Calu3 (cell line): ENCODE data around the gene PATE2. TPM values are rescaled to one million over a fixed set of nuclear protein-coding genes. Genes with fewer than 3 reads are reported as not detected.

ENCODE experiments used
- Bru-seq: library from RNA; stranded (reverse); fragments of 400-500 nt; gene quantifications from one replicate; lab custom pipeline; 2021; lab: Mats Ljungman, UMichigan
- BruChase-seq, 2 experiments: library from RNA; stranded (reverse); fragments of 400-500 nt; gene quantifications; one replicate each; lab custom pipeline; 2021; lab: Mats Ljungman, UMichigan
- BruUV-seq: library from RNA; stranded (reverse); fragments of 400-500 nt; replicated peaks from 2 replicates; lab custom pipeline; 2021; lab: Mats Ljungman, UMichigan
- CTCF ChIA-PET: fragments of 300-600 bp; sonication (Branson Sonifier 250); formaldehyde crosslinking; loops from one replicate; lab custom pipeline; 2022; ENCODE audit warnings: antibody characterized with exemption; lab: Charles Lee
- DNase-seq: peaks from one replicate; pipeline ENCODE4 v3.0.0; 2022
- H3K27ac Mint-ChIP-seq: one replicate; pipeline ENCODE4 v1.8.0; 2022; ENCODE audit warnings: mixed read lengths; ENCODE audit not compliant: unreplicated experiment
- H3K27me3 Mint-ChIP-seq: one replicate; pipeline ENCODE4 v1.8.0; 2022; ENCODE audit warnings: mixed read lengths; ENCODE audit not compliant: unreplicated experiment
- H3K36me3 Mint-ChIP-seq: one replicate; pipeline ENCODE4 v1.8.0; 2022; ENCODE audit warnings: mild to moderate bottlenecking, moderate library complexity, mixed read lengths; ENCODE audit not compliant: insufficient read depth, unreplicated experiment
- H3K4me1 Mint-ChIP-seq: one replicate; pipeline ENCODE4 v1.8.0; 2022; ENCODE audit warnings: mild to moderate bottlenecking, low read depth, mixed read lengths; ENCODE audit not compliant: unreplicated experiment
- H3K4me3 Mint-ChIP-seq: one replicate; pipeline ENCODE4 v1.8.0; 2022; ENCODE audit warnings: mild to moderate bottlenecking, low read depth, moderate library complexity, mixed read lengths; ENCODE audit not compliant: unreplicated experiment
- H3K9me3 Mint-ChIP-seq: one replicate; pipeline ENCODE4 v1.8.0; 2022; ENCODE audit warnings: low read depth, mixed read lengths; ENCODE audit not compliant: unreplicated experiment
- CTCF ChIP-seq: fragments of 200-600 bp; IDR thresholded peaks from one replicate; pipeline ENCODE4 v1.8.0; 2022; ENCODE audit warnings: antibody characterized with exemption; ENCODE audit not compliant: unreplicated experiment
- intact Hi-C: fragments of 100-400 bp; cut with micrococcal nuclease; formaldehyde crosslinking; loops from one replicate; pipeline ENCODE4 v1.10.0; 2022; ENCODE audit not compliant: unreplicated experiment
- long read RNA-seq: library from polyadenylated mRNA; stranded (forward); transcript quantifications from one replicate; pipeline ENCODE4 v2.0.0, GENCODE V29; 2022
- total RNA-seq: library from RNA; stranded (reverse); gene quantifications from 2 replicates; pipeline ENCODE4 v1.2.3, GENCODE V29; 2022

PATE2 gene
- total RNA-seq (not detected in 2 replicates), Bru-seq, nascent RNA (not detected), BruChase-seq, experiment 1, labeled RNA remaining after a 6-hour chase (not detected), BruChase-seq, experiment 2, labeled RNA remaining after a 2-hour chase (percentile 15 among the genes with signal in this experiment)
- long read RNA-seq = 0 reads

- BruUV-seq = no TSS peak
- CTCF ChIA-PET = no interaction called here
- no peaks in the 10 kb centered on the region for H3K4me1 Mint-ChIP-seq
- H3K27me3 Mint-ChIP-seq = peaks cover 42% of the 10 kb centered on the region
- DNase-seq = no peak
- no peak within 1 kb of the TSS for H3K27ac Mint-ChIP-seq
- H3K4me3 Mint-ChIP-seq = no peak within 1 kb of the TSS
- TF ChIP-seq CTCF = no peak
- intact Hi-C loops = no loop called here
- H3K36me3 Mint-ChIP-seq = no peaks in the 10 kb centered on the region
- no peaks in the 10 kb centered on the region for H3K9me3 Mint-ChIP-seq
These were observed at the start of gene PATE2 for GRCh38 chr11:125778728-125779127. PATE2 (minus strand) TSS chr11:125778828; CDS start chr11:125778773, 55 bp downstream.

- no peaks in the 10 kb centered on the region for H3K36me3 Mint-ChIP-seq
- no peak overlapping the region for H3K27ac Mint-ChIP-seq
- CTCF ChIA-PET = no interaction called here
- no peaks in the 10 kb centered on the region for H3K4me1 Mint-ChIP-seq
- TF ChIP-seq CTCF = no peak
- no peaks in the 10 kb centered on the region for H3K27me3 Mint-ChIP-seq
- intact Hi-C loops = no loop called here
- H3K4me3 Mint-ChIP-seq = no peak overlapping the region
- H3K9me3 Mint-ChIP-seq = no peaks in the 10 kb centered on the region
- BruUV-seq = no TSS peak
- DNase-seq = no peak
These were observed 29.3 kb upstream of the PATE2 start for GRCh38 chr11:125807909-125808308.

- Mint-ChIP-seq H3K27ac (no peak overlapping the region), H3K9me3 (no peaks in the 10 kb centered on the region), H3K4me1 (no peaks in the 10 kb centered on the region), H3K27me3 (peaks cover 15% of the 10 kb centered on the region), H3K36me3 (no peaks in the 10 kb centered on the region), H3K4me3 (no peak overlapping the region)
- intact Hi-C loops = no loop called here
- no peak for DNase-seq
- no peak for TF ChIP-seq CTCF
- CTCF ChIA-PET = interaction anchor here (0.7 kb wide), 1 partner anchor 78 kb away, joined by 3 read pairs; no protein-coding TSS in a partner anchor
- no TSS peak for BruUV-seq
These were observed 23.8 kb upstream of the PATE2 start for GRCh38 chr11:125802387-125802786.

- Mint-ChIP-seq H3K27me3 (peaks cover 15% of the 10 kb centered on the region), H3K27ac (no peak overlapping the region), H3K4me3 (no peak overlapping the region), H3K4me1 (no peaks in the 10 kb centered on the region), H3K36me3 (no peaks in the 10 kb centered on the region), H3K9me3 (no peaks in the 10 kb centered on the region)
- intact Hi-C loops = no loop called here
- TF ChIP-seq CTCF = no peak
- CTCF ChIA-PET = no interaction called here
- DNase-seq = no peak
- no TSS peak for BruUV-seq
These were observed 21.2 kb upstream of the PATE2 start for GRCh38 chr11:125799808-125800207.
